OCI-LY3 (cell line): ENCODE results near the gene CDK15.

ENCODE experiments used
- EZH2phosphoT487 ChIP-seq: fragments of 200-600 bp; shearing (Covaris generic); IDR thresholded peaks from 2 replicates; pipeline ENCODE4 v1.6.1; 2018; ENCODE audit warnings: antibody characterized with exemption, mixed run types, low read depth
- TF ChIP-seq, protein P1 (sequence below): fragments of 200-600, 300-600 bp; sonication (generic); IDR thresholded peaks from 2 replicates; pipeline ENCODE4 v1.5.1; 2014; ENCODE audit warnings: antibody characterized with exemption, low read length, low read depth

DNA sequence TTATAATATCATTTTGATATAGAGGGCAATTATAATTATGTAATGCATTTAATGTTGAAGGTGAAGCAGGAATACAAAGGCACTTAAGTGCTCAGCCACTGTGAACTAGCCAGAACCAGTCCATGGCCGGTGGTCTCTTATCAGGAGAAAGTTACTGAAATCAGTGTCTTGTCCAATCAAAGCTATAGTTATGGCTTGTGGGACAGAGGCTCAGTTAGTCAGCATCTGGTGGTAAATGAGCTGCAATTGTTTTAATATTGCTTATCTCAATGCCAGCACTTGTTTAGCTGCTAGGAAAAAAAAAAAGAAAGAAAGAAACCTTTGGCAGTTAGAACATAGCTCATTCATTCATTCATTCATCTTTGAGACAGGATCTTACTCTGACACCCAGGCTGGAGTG is 21.8 kb upstream of the CDK15 start:
- TF ChIP-seq, protein P1, sequence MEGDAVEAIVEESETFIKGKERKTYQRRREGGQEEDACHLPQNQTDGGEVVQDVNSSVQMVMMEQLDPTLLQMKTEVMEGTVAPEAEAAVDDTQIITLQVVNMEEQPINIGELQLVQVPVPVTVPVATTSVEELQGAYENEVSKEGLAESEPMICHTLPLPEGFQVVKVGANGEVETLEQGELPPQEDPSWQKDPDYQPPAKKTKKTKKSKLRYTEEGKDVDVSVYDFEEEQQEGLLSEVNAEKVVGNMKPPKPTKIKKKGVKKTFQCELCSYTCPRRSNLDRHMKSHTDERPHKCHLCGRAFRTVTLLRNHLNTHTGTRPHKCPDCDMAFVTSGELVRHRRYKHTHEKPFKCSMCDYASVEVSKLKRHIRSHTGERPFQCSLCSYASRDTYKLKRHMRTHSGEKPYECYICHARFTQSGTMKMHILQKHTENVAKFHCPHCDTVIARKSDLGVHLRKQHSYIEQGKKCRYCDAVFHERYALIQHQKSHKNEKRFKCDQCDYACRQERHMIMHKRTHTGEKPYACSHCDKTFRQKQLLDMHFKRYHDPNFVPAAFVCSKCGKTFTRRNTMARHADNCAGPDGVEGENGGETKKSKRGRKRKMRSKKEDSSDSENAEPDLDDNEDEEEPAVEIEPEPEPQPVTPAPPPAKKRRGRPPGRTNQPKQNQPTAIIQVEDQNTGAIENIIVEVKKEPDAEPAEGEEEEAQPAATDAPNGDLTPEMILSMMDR, result no peak
- TF ChIP-seq EZH2phosphoT487, result no peak
